Retina (tissue), 1 donor: ENCODE measurements around the gene TTLL4.
"Not testable (repeated sequence)": the region's sequence is repeated elsewhere in the genome, so short reads cannot be mapped to it uniquely, and the experiment has no call there.

Experiments
- DNase-seq: peaks from one replicate; pipeline ENCODE4 v3.0.0-alpha.2; 2016

Gene TTLL4

GRCh38 chr2:218745160-218745558 lies 34.5 kb downstream of the TTLL4 start:
- DNase-seq: no peak

- peak; percentile 65 for DNase-seq
Measured at GRCh38 chr2:218745559-218746469, 35.2 kb downstream of the TTLL4 start.

- DNase-seq: peak; percentile 4
Measured at GRCh38 chr2:218746470-218746795, 35.8 kb downstream of the TTLL4 start.

- DNase-seq: no peak
Measured at GRCh38 chr2:218746960-218747359, 36.3 kb downstream of the TTLL4 start.

GRCh38 chr2:218748741-218749441 lies 38.3 kb downstream of the TTLL4 start:
- DNase-seq: no peak

- DNase-seq: no peak
Measured at GRCh38 chr2:218754201-218754600, 43.6 kb downstream of the TTLL4 start.

- DNase-seq: no peak
Measured at GRCh38 chr2:218754781-218755180, 44.1 kb downstream of the TTLL4 start.

- no peak for DNase-seq
Measured at GRCh38 chr2:218755198-218755566, 44.5 kb downstream of the TTLL4 start.

- no peak for DNase-seq
Measured at GRCh38 chr2:218755567-218756404, 45.2 kb downstream of the TTLL4 start.

- no peak for DNase-seq
Measured at GRCh38 chr2:218756599-218757377, 46.2 kb downstream of the TTLL4 start.

- no peak for DNase-seq
Measured at GRCh38 chr2:218761795-218762194, 51.2 kb downstream of the TTLL4 start.

GRCh38 chr2:218772759-218773158 lies 62.1 kb downstream of the TTLL4 start:
- not testable (repeated sequence) for DNase-seq

GRCh38 chr2:218773881-218774280 lies 63.2 kb downstream of the TTLL4 start:
- DNase-seq: no peak

GRCh38 chr2:218776488-218776887 lies 65.9 kb downstream of the TTLL4 start:
- DNase-seq: no peak

- no peak for DNase-seq
Measured at GRCh38 chr2:218777276-218777990, 66.8 kb downstream of the TTLL4 start.

GRCh38 chr2:218780046-218780445 lies 69.4 kb downstream of the TTLL4 start:
- no peak for DNase-seq

- DNase-seq: peak; percentile 15
Measured at GRCh38 chr2:218780851-218781690, 70.4 kb downstream of the TTLL4 start.

GRCh38 chr2:218781691-218782527 lies 71.3 kb downstream of the TTLL4 start, which contains the start of gene CYP27A1:
Gene CYP27A1, plus strand, starts transcription at chr2:218782147. Its CDS starts 36 bp downstream, at chr2:218782183.
- DNase-seq: peak; percentile 83

- no peak for DNase-seq
Measured at GRCh38 chr2:218782528-218782844, 71.9 kb downstream of the TTLL4 start.

- no peak for DNase-seq
Measured at GRCh38 chr2:218783688-218784087, 73.1 kb downstream of the TTLL4 start.
